NCI-H1930 (cell line): ENCODE results near the gene MAP3K15.

Experiments
- DNase-seq, 2 experiments: peaks; one replicate each; lab custom pipeline; 2025; lab: John Stamatoyannopoulos, UW

Gene MAP3K15

GRCh38 chrX:19514791-19515614, at the start of gene MAP3K15:
TSS of gene MAP3K15 (minus strand) at chrX:19515508. CDS start at chrX:19515261, 247 bp downstream.
- DNase-seq: peak; percentile 23 to 39

- DNase-seq: no peak
Measured at GRCh38 chrX:19564606-19565005, 49.3 kb upstream of the MAP3K15 start.

- DNase-seq: no peak
Measured at GRCh38 chrX:19563746-19564145, 48.4 kb upstream of the MAP3K15 start.

- DNase-seq: no peak
Measured at GRCh38 chrX:19563327-19563726, 48.0 kb upstream of the MAP3K15 start.

- no peak for DNase-seq
Measured at GRCh38 chrX:19560611-19561010, 45.3 kb upstream of the MAP3K15 start.

- DNase-seq: no peak
Measured at GRCh38 chrX:19557822-19558221, 42.5 kb upstream of the MAP3K15 start.

- DNase-seq: no peak
Measured at GRCh38 chrX:19556202-19556601, 40.9 kb upstream of the MAP3K15 start.

GRCh38 chrX:19555683-19556082, 40.4 kb upstream of the MAP3K15 start:
- DNase-seq: no peak

GRCh38 chrX:19555236-19555635, 39.9 kb upstream of the MAP3K15 start:
- no peak for DNase-seq

GRCh38 chrX:19554786-19555185, 39.5 kb upstream of the MAP3K15 start:
- no peak for DNase-seq

- no peak for DNase-seq
Measured at GRCh38 chrX:19552793-19553192, 37.5 kb upstream of the MAP3K15 start.

- no peak for DNase-seq
Measured at GRCh38 chrX:19549838-19550237, 34.5 kb upstream of the MAP3K15 start.

GRCh38 chrX:19548934-19549333, 33.6 kb upstream of the MAP3K15 start:
- DNase-seq: no peak

- DNase-seq: no peak
Measured at GRCh38 chrX:19548279-19548678, 33.0 kb upstream of the MAP3K15 start.

GRCh38 chrX:19545651-19546050, 30.3 kb upstream of the MAP3K15 start:
- no peak for DNase-seq

- DNase-seq: peak; percentile 2 to 11
Measured at GRCh38 chrX:19544693-19545305, 29.5 kb upstream of the MAP3K15 start.

- DNase-seq: no peak
Measured at GRCh38 chrX:19543951-19544381, 28.7 kb upstream of the MAP3K15 start.

GRCh38 chrX:19543020-19543715, 27.9 kb upstream of the MAP3K15 start:
- no peak for DNase-seq

- DNase-seq: no peak
Measured at GRCh38 chrX:19541931-19542330, 26.6 kb upstream of the MAP3K15 start.

GRCh38 chrX:19541196-19541595, 25.9 kb upstream of the MAP3K15 start:
- DNase-seq: no peak

- DNase-seq: no peak
Measured at GRCh38 chrX:19540076-19540475, 24.8 kb upstream of the MAP3K15 start.

GRCh38 chrX:19539665-19540064, 24.4 kb upstream of the MAP3K15 start:
- DNase-seq: no peak

GRCh38 chrX:19535476-19535875, 20.2 kb upstream of the MAP3K15 start:
- DNase-seq: peak in 1 of 2 experiments; percentile 5
